Activated T-cell treated with anti-CD3 and anti-CD28 coated beads, Interleukin-2, amount 50 U/mL, for 1 hour (primary cell): Measurements from ENCODE around the gene GSTA5.
"Not testable (repeated sequence)": the region's sequence is repeated elsewhere in the genome, so short reads cannot be mapped to it uniquely, and the experiment has no call there.

ENCODE experiments used
- DNase-seq: peaks from one replicate; pipeline ENCODE4 v3.0.0-alpha.2; 2020

Gene GSTA5

DNA sequence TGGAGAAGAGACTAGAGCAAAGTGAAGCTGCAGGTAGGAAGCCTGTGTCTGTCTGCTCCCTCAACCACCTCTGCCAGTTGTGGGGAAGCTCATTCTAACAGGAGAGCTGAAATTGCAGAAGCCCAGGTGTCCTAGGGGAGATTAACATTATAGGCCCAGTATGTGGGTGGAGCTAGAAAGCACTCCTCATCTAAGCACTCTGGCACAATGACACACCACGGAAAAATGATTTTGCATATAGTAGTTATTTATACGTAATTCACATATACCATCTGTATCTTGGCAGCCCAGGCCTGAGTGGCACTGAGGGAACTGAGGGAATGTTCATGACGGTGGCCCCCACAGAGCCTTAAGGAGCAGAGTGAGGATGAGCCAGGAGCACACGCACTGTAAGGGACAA lies 9.7 kb downstream of the GSTA5 start:
- DNase-seq = not testable (repeated sequence)

DNA sequence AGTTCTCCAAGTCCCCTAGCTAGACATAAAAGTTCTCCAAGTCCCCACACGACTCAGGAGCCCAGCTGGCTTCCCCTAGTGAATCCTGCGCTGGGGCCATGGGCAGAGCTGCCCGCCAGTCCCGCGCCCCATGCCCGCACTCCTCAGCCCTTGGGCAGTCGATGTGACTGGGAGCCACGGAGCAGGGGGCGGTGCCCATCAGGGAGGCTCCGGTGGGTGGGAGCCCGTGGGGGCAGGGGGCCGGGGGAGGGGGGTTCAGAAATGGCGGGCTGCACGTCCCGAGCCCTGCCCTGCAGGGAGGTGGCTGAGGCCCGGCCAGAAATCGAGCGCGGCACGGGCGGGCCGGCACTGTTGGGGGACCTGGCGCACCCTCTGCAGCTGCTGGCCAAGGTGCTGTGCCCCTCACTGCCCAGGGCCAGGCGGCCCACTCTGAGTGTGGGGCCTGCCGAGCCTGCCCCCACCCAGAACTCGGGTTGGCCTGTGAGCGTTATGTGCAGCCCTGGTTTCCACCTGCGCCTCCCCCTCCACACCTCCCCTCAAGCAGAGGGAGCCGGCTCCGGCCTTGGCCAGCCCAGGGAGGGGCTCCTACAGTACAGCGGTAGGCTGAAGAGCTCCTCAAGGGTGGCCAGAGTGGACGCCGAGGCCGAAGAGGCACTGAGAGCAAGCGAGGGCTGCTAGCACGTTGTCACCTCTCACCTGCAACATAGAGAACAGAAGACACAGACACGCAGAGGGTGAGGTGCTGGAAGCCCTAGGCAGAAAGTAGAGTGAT lies 11.4 kb downstream of the GSTA5 start:
- no peak for DNase-seq

DNA sequence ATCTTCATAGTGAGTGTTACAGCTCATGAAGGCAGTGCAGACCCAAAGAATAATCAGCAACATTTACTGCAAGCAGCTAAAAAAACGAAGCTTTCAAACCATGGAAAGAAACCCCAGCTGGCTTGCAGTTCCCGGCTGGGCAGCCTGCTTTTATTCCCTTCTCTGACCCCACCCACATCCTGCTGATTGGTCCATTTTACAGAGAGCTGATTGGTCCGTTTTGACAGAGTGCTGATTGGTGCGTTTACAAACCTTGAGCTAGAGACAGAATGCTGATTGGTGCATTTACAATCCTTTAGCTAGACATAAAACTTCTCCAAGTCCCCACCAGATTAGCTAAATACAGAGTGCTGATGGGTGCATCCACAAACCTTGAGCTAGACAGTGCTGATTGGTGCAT lies 12.0 kb downstream of the GSTA5 start:
- DNase-seq = not testable (repeated sequence)

DNA sequence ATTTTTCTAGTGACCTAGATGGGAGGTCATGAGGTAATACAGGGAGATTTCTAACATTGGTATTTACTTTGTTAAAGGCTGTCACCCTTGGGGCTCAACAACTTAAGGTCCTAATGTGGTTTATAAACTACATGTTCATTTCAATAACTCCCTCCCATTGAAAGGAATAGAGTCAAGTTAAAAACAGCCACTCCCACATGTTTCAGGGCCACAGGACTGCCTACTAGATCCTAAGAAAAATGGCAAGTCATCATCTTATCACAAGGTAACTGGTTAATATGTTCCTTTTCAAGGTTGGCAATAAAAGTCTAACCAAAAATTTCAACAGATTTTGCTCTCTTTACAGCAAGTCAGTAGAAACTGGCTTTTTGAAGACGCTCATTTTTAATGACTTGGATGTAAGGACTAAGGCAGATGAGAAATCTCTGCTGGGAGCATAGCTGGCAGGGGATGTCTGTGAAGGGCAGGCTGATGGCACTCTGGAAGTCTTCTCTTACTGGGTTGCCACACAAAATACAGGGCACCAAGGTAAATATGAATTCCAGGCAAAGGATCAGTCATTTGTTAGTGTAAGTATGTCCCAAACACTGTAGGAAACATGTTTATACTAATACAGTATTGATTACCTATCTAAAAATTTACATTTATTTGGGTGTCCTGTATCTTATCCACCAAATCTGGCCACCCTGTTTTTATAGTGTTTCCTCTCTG lies 13.4 kb downstream of the GSTA5 start:
- DNase-seq = not testable (repeated sequence)

DNA sequence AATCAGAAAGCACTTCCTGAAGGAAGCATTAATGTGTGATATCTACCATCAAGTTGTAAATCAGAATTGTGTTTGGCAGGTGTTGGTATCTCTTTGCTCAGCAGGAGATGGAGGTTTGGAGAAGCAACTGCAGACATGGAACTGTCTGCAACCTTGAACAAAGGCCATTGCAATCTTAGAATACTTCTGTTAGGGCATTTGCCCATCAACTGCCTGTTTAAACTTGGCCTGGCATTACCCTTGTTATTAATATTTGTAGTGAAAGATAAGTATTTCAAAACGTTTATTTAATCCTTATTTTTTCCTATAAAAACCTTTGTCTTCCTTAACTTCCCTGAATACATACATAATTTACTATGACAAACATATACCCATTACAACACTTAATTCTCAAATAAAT lies 14.1 kb downstream of the GSTA5 start:
- no peak for DNase-seq

DNA sequence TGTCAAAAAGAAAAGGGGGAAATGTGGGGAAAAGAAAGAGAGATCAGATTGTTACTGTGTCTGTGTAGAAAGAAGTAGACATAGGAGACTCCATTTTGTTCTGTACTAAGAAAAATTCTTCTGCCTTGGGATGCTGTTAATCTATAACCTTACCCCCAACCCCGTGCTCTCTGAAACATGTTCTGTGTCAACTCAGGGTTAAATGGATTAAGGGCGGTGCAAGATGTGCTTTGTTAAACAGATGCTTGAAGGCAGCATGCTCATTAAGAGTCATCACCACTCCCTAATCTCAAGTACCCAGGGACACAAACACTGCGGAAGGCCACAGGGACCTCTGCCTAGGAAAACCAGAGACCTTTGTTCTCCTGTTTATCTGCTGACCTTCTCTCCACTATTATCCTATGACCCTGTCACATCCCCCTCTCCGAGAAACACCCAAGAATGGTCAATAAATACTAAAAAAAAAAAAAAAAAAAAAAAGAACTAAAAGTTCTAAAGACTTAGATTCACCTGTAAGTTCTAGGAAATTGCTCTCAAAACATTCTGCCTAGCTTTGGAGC lies 14.6 kb downstream of the GSTA5 start:
- not testable (repeated sequence) for DNase-seq

DNA sequence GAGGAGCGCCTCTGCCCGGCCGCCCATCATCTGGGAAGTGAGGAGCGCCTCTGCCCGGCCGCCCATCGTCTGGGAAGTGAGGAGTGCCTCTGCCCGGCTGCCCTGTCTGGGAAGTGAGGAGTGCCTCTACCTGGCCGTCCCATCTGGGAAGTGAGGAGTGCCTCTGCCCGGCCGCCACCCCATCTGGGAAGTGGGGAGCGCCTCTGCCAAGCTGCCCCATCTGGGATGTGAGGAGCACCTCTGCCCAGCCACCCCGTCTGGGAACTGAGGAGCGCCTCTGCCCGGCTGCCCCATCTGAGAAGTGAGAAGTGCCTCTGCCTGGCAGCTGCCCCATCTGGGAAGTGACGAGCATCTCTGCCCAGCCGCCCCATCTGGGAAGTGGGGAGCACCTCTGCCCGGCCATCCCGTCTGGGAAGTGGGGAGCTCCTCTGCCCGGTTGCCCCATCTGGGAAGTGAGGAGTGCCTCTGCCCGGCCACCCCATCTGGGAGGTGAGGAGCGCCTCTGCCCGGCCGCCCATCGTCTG lies 15.3 kb downstream of the GSTA5 start:
- not testable (repeated sequence) for DNase-seq

DNA sequence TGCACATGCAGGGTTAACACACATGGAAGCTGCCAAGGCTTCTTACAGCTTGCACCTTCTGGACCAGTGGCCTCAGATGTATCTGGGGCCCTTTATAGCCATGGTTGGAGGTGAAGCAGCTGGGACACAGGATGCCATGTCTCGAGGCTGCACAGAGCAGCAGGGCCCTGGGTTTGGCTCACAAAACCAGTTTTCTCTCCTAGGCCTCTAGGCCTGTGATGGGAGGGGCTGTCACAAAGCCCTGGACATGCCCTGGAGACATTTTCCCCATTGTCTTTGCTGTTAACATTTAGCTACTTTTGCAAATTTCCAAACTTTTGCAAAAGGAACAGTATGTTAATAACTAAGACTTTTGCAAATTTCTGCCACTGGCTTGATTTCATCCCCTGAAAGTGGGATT lies 18.8 kb downstream of the GSTA5 start:
- DNase-seq = no peak

DNA sequence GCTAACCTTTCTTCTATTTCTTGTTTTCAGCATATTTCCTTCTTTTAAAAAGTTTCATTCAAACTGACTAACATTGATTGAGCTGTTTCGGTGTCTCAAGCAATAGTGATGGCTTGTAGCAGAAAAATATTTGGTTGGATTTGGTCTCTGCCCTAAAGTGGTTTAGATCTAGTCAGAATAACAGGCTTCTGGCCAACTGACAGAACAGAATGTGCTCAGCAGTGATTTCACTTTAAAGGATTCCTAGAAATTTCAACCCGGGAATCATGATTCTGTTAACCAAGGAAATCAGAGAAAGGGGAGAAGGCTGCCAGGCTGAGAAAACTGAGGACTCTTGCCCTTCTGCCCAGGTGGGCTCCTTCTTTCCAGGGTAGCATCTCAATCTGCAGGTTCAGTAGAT lies 20.4 kb downstream of the GSTA5 start:
- no peak for DNase-seq

DNA sequence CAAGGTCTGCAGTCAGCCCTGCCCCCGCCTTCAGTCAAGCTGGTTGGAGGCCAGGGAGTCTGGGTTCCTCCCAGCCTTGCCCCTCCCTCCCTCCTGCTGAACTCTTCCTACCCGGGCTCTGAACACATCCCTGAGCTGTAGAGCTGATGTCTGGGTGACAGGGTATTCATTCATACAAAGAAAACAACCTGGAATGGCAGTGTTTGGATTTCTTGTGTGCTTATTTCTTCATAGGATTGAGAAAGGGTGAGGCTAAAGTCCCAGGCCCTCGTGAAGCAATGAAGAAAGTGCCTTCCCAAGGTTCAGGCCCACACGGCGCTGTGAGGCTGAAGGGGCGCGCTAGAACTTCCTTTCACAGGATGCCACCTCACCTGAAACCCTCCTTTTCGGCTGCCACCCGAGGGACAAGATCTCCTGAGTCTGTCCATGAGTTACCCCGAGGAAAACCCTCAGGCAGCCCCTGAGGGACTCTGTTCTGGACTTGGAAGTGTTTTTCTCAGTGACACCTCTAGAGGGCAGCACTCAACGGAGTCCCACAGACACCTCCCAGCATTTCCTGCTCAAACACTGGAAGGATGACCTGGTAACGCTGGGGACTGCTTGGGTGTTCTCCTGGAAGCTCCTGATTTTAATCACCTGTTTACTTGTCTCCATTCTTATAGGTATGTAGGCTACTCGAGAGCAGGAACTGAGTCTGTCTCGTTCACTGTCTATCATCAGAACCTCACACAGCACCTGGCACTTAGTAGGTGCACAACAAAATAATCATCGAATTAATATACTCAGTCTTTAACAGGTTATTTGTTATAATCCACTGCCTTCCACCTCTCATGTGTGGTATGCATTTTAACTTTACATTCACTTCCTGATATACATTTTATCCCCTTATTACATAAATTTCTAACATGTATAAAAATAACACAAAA lies 25.2 kb downstream of the GSTA5 start:
- DNase-seq = peak; percentile 32

DNA sequence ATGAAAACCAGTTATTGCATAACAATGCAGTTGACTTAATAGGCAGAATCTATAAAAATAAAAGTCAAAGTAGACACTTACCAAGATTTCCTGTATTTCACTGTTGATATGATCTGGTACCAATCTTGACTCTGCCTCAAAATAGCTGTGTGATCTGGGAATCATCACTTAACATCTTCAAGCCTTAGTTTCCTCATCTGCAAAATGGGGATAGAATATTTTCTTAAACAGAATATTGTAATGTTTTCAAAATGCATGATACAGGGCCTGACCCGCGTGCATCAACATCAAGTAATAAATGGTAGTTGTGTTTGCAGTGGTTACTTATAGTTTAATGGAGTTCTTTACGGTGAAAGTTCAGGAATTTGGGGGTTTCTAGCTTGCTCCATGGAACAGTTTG lies 26.1 kb downstream of the GSTA5 start:
- not testable (repeated sequence) for DNase-seq

DNA sequence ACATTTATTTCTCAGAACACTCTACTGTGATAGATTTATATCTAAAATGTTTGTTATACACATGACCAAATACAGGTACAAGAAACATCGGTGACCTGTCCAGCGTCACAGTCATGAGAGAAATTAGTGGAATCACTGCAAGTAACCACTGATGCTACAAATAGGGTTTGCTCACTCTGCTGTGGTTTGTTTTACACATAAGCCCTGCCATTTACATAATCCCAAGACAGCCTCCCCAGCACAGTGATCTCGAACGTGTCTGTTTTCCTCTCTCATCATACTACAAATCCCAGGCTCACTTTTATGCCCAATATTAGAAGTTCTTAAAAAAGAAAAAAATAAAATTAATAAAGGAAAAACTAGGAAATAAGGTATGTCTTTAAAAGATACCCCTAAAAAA lies 30.8 kb downstream of the GSTA5 start:
- not testable (repeated sequence) for DNase-seq

DNA sequence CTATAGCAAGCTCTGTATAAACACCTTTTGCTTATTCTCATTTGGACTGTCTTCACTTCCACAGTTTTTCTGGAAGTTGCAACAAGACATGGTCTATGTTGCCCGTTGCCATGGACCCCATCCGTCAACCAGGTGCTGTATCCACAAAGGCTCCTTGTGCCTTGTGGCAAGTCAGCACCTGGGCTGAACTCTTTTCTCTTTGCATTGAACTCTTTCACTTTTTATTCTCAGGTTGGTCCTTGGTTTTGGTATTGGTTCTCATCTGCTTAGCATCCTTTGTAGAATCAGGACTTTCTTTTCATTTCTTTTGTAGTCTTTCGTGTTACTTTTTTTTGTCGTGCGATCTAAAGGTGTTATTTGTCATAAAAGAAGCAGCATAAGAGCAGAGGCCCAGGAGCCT lies 32.0 kb downstream of the GSTA5 start:
- no peak for DNase-seq

DNA sequence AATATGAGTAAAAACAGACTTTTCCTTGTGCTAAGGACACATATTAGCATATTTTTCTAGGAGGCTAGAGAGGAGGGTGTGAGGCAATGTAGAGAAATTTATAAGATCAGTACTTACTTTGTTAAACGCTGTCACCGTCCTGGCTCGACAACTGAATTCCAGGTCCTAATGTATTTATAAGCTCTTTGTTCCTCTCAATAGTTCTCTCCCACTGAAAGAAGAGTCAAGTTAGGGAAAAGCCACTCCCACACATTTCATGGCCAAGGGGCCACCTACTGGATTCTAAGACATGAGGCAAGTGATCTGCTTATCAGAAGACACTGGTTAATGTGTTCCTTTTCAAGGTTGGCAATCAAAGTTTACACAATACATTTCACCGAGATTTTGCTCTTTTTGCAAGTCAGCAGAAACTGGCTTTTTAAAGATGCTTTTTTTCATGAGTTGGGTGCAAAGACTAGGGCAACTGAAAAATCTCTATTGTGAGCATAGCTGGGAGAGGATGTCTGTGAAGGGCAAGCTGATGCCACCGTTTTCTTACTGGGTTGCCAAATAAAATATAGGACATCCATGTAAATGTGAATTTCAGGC lies 36.9 kb downstream of the GSTA5 start, which contains the start of gene GSTA1:
Gene GSTA1 (minus strand): TSS at position 149 of the 588 bp plus-strand sequence. CDS start 4,549 bp downstream, outside the sequence.
- not testable (repeated sequence) for DNase-seq

DNA sequence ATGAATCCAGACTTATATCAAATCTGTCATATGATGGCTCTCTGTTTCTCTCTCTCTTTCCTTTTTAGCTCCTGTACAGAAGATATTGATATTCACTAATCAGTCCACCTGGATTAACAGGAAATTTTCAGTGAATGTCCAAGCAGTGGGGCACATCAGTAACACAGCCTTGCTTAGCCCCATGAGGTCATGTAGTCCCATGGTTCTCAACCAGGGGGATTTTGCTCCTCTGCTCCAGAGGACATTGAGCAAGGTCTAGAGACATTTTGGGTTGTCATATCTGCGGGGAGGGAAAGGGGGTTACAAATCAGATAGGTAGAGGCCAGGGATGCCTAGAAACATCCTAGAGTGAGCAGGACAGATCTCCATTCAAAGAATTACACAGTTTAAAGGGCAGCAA lies 37.8 kb downstream of the GSTA5 start:
- DNase-seq = no peak

DNA sequence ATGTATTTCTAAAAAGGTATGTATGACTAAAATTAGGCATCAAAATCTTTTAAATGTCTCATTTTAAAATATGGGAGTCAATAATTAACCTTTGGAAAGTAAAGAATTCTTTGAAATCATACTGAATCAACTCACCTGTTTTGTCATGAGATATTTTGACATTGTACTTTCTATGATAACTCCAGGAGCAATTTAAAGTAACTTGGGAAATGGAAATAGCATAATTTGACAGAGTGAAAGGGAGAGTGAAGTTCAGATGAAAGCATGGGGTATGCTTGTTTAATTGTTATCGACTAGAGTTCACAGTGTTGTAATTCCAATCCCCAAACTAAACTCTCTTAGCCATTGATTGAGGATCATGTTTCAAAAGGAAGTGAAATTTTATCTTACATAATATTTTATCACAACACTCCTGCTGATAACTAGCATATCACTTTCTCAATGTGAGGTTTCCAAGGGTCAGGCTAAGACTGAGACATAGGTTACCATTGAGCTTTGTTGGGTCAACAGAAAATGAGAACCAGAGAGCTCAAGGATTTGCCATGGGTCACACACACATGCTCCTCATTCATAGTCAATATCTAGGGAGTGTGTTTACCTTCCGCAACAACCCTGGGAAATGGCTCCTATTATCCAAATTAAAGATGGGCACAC lies 39.3 kb downstream of the GSTA5 start:
- no peak for DNase-seq

DNA sequence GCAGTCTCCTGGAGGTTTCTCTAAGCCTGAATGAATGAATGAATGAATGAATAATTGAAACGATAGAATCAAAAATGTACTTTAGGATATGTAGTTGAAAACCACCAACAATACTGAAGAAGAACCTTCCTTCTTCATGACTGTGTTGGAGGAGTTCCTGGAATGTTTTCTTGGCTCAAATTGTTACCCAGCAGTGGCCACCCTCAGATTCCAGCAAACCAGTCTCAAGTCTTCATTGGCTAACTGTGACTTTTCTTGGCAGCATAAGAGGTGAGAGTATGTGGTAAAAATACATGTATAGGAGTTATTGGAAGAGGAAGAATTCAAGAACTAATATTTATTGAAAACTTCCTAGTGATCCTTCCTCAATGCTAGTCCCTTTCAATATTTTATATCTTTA lies 41.3 kb downstream of the GSTA5 start:
- not testable (repeated sequence) for DNase-seq

DNA sequence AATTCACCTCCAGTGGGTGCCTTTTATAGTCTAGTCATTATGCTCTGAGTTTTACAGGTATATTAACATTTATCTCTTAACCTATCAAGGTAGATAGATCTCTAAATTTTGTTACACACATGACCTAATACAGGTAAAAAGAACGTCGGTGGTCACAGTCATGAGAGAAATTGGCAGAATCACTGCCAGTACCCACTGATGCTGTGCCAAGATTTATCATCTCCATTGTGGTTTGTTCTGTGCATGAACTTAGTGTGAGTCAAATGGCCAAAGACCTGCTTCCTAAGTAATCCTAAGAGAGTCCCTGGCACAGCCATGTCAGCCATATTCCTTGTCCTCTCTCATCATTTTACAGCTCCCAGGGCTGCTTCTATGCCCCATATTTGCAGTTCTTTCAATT lies 46.2 kb downstream of the GSTA5 start:
- not testable (repeated sequence) for DNase-seq

DNA sequence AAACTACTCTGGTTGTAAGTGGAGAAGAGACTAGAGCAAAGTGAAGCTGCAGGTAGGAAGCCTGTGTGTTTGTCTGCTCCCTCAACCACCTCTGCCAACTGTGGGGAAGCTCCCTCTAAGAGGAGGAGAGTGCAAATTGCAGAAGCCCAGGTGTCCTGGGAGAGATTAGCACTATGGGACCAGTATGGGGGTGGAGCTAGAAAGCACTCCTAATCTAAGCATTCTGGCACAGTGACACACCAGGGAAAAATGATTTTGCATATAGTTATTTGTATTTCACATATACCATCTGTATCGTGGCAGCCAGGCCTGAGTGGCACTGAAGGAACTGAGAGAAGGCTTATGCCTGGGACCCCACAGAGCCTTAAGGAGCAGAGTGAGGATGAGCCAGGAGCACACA lies 49.8 kb downstream of the GSTA5 start:
- no peak for DNase-seq

DNA sequence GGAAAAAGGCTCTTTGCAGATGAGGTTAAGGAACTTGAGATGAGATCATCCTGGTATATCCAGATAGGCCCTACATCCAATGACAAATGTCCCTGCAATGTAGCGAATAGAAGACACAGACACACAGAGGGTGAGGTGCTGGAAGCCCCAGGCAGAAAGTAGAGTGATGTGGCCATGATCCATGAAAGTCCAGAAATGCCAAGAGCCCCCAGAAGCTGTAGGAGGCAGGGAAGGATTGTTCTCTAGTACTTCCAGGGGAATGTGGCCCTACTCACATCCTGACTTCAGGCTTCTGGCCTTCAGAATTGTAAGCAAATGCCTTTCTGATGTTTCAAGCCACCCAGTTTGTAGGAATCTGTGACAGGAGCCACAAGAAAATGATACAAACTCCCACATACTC lies 51.0 kb downstream of the GSTA5 start:
- not testable (repeated sequence) for DNase-seq

DNA sequence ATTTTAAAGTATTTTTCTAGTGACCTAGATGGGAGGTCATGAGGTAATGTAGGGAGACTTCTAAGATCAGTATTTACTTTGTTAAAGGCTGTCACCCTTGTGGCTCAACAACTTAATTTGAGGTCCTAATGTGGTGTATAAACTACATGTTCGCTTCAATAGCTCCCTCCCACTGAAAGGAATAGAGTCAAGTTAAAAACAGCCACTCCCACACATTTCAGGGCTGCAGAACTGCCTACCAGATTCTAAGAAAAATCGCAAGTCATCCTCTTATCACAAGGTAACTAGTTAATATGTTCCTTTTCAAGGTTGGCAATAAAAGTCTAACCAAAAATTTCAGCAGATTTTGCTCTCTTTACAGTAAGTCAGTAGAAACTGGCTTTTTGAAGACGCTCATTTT lies 52.1 kb downstream of the GSTA5 start:
- no peak for DNase-seq

DNA sequence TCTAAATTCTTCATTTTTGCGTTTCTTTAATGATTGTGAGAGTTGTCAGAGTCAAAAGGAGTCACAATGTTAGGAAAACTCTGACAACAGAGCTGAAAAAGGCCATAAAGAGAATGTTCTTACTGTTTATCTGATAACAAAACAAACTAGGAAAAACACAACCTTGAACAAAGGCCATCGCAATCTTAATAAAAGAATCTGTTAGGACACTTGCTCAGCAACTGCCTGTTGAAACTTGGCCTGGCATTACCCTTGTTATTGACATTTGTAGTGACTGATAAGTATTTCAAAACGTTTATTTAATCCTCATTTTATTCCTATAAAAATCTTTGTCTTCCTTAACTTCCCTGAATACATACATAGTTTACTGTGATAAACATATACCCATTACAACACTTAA lies 52.7 kb downstream of the GSTA5 start:
- no peak for DNase-seq
